Ishikawa (cell line): Measurements from ENCODE around the gene ENTPD5.

Source experiments
- CEBPB ChIP-seq: IDR thresholded peaks from 2 replicates; pipeline ENCODE4 v1.6.1; 2012
- CREB1 ChIP-seq: IDR thresholded peaks from 2 replicates; pipeline ENCODE4 v1.6.1; 2012; ENCODE audit warnings: low read depth
- TF ChIP-seq, protein P1 (sequence below): IDR thresholded peaks from 2 replicates; pipeline ENCODE4 v1.6.1; 2012; ENCODE audit warnings: low read depth, mild to moderate bottlenecking

DNA sequence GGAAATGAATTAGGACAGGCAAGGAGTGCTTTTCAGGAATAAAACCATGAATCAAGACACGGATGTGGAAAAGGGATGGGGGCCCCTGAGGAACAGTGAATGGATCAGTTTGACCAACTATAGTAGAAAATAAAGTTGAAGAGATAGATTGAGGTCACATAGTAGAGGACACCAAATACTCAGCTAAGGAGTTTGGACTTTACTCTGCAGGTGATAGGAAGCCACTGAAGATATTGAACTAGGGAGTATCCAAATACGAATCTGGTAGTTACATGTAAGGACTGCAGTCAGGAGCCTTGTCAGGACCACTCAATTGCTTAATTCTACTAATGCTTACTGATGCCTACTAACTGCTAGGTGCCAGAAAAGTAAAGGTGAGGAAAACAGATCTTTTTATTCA is 20.4 kb downstream of the ENTPD5 start:
- TF ChIP-seq, protein P1, sequence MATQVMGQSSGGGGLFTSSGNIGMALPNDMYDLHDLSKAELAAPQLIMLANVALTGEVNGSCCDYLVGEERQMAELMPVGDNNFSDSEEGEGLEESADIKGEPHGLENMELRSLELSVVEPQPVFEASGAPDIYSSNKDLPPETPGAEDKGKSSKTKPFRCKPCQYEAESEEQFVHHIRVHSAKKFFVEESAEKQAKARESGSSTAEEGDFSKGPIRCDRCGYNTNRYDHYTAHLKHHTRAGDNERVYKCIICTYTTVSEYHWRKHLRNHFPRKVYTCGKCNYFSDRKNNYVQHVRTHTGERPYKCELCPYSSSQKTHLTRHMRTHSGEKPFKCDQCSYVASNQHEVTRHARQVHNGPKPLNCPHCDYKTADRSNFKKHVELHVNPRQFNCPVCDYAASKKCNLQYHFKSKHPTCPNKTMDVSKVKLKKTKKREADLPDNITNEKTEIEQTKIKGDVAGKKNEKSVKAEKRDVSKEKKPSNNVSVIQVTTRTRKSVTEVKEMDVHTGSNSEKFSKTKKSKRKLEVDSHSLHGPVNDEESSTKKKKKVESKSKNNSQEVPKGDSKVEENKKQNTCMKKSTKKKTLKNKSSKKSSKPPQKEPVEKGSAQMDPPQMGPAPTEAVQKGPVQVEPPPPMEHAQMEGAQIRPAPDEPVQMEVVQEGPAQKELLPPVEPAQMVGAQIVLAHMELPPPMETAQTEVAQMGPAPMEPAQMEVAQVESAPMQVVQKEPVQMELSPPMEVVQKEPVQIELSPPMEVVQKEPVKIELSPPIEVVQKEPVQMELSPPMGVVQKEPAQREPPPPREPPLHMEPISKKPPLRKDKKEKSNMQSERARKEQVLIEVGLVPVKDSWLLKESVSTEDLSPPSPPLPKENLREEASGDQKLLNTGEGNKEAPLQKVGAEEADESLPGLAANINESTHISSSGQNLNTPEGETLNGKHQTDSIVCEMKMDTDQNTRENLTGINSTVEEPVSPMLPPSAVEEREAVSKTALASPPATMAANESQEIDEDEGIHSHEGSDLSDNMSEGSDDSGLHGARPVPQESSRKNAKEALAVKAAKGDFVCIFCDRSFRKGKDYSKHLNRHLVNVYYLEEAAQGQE = no peak
- TF ChIP-seq CEBPB = no peak
- TF ChIP-seq CREB1 = no peak
